Activated naive CD4-positive, alpha-beta T cell treated with Interleukin-2 at 50 U/mL for 16 hours (primary cell): ENCODE measurements around the gene TBX15.

Source experiments
- DNase-seq: peaks from one replicate; pipeline ENCODE4 v3.0.0-alpha.2; 2020

Gene TBX15

GRCh38 chr1:118984722-118985639, 3.2 kb downstream of the TBX15 start:
- no peak for DNase-seq

- no peak for DNase-seq
These were observed 3.9 kb downstream of the TBX15 start for GRCh38 chr1:118984086-118984721.

DNA sequence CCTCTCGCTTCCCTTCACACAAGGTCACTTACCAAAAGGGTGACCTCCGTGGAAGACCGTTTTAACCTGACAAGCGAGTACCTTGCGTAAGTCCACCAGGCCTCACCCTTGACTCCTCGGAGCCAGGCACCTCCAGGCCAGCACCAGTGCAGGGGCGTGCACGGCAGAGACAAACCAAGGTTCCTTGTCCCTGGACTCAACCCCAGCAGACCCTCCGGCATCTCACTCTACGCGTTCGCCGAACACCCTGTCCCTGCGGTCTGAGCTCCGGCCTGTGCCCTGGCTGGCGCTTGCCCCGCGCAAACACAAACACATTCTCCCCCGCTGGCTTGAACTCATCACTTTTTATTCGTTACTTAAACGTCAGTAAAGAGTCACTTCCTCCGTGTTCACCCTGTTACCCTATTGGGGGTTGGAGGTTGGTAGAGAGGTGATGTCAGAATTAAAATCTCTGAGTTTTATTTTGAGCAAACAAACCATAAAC, 4.5 kb downstream of the TBX15 start:
- DNase-seq: no peak

- DNase-seq: no peak
These were observed 5.2 kb downstream of the TBX15 start for GRCh38 chr1:118982821-118983557.

DNA sequence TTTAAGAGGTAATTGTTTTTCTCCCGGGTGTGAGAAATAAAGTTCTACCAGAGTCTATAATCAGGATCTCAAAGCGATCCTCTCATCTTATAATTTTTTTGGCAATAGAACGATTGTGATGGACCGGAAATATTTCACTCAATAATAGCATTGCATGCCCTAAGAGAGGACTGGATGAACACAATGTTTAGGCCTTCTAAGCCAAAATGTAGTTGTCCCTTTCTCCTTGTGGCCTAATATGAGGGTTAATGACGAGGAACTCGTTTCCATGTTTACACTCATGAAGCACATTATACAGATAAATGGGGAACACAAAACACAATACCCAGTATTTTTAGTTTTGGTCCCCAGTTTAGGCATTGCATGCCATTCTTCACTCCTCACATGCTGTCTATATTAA, 5.9 kb downstream of the TBX15 start:
- no peak for DNase-seq

DNA sequence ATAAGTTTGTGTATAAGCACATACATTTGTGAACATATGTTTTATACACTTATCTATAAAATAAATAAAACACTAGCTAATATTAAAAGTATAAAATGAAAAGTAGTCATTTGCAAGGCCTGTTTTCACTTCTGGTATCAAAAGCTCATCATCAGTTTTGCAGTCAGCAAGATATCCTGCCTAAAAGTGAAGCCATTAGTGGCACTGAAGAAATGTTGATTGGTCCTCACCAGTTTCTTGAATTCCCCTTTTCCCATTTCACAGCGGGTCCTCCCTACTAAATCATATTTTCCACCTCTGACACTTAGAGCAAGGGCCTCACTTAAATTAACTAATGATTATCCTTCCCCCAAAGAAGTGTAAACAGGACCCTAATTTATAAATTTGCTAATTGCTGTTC, 6.7 kb downstream of the TBX15 start:
- no peak for DNase-seq

- no peak for DNase-seq
These were observed 8.2 kb downstream of the TBX15 start for GRCh38 chr1:118979754-118980575.

- DNase-seq: no peak
These were observed 9.0 kb downstream of the TBX15 start for GRCh38 chr1:118978914-118979701.

- DNase-seq: no peak
These were observed 10.5 kb downstream of the TBX15 start for GRCh38 chr1:118977600-118977999.

GRCh38 chr1:118974661-118975060, 13.5 kb downstream of the TBX15 start:
- no peak for DNase-seq

GRCh38 chr1:118973531-118974137, 14.5 kb downstream of the TBX15 start:
- DNase-seq: no peak

GRCh38 chr1:118973032-118973431, 15.1 kb downstream of the TBX15 start:
- no peak for DNase-seq

DNA sequence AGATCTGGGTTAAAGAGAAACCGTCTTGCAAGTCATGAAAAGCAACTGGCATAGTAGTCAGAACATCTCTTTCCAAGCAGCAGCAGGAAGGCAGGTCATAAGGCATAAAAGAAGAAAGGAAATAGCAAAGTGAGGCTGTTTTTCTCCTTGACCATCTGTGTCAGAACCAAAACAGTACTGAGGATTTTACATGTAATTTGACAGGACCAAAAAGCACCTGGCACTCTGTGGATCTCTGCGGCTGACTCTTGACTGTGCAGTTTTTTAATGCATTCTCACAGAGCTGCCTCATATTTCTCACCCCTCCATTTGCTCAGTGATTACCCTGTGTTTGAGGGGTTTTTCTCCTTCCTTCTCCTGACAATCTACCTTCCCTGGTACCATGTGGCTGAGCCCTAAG, 17.7 kb downstream of the TBX15 start:
- no peak for DNase-seq

DNA sequence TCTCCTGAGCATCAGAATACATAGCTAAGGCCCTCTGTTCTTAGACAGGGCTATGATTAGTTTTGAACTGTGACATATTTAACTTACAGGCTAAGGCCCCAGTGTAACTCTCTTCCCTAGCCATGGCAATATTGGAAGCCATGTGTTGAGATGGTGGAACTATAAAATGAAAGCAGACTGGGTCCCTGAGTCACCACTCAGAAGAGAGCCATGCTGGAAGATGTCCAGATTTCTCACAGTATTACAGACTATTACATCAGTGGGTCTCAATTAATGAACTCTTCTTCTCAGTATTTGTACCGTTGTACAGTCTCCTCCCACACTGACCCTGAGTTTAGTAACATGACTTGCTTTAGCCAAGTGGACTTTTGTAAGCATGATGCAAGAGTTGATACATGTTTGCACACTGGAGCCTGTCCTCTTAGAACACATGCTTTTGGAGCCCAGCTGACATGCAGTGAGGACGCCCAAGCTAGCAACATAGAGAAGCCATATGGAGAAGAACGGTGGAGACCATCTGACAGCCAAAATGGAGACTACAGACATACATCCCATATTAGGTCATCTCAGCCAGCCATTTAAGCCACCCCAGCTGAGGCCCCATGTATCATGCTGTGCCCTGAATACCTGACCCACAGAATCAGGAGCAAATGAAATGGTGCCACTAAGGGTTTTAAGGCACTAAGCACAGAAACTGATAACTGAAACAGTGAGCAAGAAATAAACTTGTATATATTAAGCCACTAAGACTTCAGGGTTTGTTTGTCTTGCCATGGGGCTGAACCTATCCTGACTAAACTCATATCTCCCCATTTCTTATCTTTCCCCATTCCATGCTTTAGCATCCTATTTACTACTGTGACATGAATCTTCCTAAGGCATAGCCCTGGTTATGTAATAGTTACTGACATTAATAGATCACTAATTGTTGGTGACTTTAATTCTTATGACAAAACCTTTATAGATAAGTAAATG, 24.4 kb downstream of the TBX15 start:
- DNase-seq: no peak

DNA sequence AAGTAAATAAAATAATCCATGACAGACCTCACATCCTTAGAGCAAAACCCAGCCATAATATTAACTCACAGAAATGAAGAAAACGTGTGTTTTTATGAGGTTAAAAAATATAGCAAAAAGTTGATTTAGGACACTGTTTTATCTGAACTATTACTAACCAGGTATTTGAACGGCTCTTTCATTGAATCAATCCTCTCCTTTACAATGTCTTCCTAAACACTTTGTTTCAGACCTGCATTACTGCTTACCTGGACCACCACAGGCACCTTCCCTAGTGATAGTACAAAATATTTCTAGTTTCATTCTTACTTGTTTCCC, 25.0 kb downstream of the TBX15 start:
- no peak for DNase-seq

DNA sequence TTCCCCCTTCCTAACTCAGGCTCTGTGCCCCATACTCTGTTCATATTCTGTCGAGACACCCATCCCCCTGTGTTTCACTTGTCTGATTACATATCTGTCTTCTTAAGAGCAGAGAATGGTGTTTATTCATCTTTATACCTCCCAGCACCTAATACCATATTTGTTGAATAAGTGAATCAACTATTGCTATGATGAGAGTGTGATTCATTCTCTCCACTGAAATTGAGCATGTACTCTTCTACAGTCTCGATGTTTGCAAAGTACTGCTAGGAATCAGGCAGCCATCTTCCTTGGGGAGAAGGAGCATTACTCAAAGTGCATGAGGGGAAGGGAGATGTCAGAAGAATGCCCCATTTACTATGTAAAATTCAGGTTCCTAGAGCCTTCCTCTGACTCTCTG, 27.0 kb downstream of the TBX15 start:
- no peak for DNase-seq

DNA sequence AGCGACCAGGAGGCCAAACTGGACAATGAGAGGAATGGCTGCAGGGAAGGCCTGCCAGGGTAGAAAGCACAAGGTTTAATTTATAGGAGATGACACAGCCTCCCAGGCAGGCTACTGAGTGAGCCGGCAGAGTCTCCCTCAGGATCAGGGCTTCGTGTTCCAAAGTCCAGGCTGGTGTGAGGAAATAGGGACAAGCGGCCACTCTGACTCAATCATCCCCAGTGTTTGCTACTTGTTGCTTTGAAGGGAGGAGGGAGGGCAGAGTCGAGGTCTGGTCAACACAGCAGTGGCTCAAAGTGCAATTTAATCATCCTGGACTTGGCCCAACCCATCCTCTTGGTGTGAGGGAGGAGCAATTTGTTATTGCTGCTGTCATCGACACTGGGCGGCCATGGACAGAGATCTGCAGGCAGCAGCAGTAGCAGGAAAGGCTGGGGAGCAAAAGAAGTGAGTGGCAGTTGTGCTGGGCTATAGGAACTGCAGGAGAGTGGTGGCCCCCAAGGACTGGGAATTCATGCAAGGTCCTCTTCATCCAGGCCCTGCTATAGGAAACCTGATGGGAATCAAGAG, 27.5 kb downstream of the TBX15 start:
- no peak for DNase-seq

GRCh38 chr1:118960026-118960561, 28.0 kb downstream of the TBX15 start:
- DNase-seq: no peak

DNA sequence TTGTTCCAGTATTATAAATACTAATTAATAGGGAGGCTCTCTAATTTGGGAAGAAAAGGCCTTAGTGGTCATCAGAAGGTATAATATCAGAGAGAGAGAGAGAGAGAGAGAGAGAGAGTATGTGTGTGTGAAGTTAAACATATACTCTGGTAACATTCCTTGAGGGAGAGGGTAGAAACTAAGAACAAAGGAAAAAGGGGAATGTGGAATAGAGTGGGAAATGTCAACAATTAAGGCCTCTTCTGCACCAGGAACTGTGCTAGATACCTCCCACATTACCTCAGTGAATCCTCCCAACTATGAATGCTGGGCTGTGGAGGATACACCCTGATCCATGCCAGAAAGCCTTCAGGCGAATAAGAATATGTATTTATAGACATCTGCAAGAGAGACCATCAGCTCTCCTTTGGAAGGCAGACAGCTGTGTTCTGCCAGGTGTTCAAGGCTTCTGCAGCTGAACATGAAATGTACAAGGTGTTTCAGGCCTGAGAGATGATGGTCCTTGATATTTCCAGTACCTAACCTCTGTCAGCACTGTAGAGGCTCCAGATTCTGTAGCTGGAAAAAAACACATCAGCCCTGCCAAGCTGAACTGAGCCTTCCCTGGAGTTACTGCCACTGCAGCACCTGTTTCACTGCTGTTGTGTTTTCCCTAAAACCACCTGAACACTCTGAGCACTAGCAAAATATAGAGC, 29.1 kb downstream of the TBX15 start:
- no peak for DNase-seq
